Ishikawa (cell line): ENCODE results near the gene GALNT6.

Source experiments
- CEBPB ChIP-seq: IDR thresholded peaks from 2 replicates; pipeline ENCODE4 v1.6.1; 2012
- EP300 ChIP-seq: IDR thresholded peaks from 2 replicates; pipeline ENCODE4 v1.6.1; 2012; ENCODE audit warnings: borderline replicate concordance
- FOXM1 ChIP-seq: IDR thresholded peaks from 2 replicates; pipeline ENCODE4 v1.6.1; 2012; ENCODE audit warnings: low read depth, borderline replicate concordance
- MAX ChIP-seq: IDR thresholded peaks from 2 replicates; pipeline ENCODE4 v1.6.1; 2012
- RAD21 ChIP-seq: IDR thresholded peaks from 2 replicates; pipeline ENCODE4 v1.6.1; 2012; ENCODE audit warnings: low read depth
- TCF12 ChIP-seq: IDR thresholded peaks from 2 replicates; pipeline ENCODE4 v1.6.1; 2012; ENCODE audit warnings: low read depth
- TEAD4 ChIP-seq: IDR thresholded peaks from 2 replicates; pipeline ENCODE4 v1.6.1; 2012
- YY1 ChIP-seq: IDR thresholded peaks from 2 replicates; pipeline ENCODE4 v1.6.1; 2012; ENCODE audit warnings: low read depth

- TF ChIP-seq TEAD4 (no peak), YY1 (no peak), EP300 (no peak), RAD21 (no peak), FOXM1 (no peak), TCF12 (no peak), MAX (no peak), CEBPB (no peak)
Measured at GRCh38 chr12:51329742-51330141, 61.5 kb downstream of the GALNT6 start.
